Measurements from ENCODE around the gene EEF2K. TPM values are rescaled to one million over a fixed set of nuclear protein-coding genes. Genes with fewer than 3 reads are reported as not detected.

EEF2K gene
- total RNA-seq, 2 experiments from 2014 or later, result 23.9 to 28.3 TPM

- H3K4me3 Mint-ChIP-seq, result no peak overlapping the region
- H3K9me3 Mint-ChIP-seq (ENCODE audit: low read depth), result no peaks in the 10 kb centered on the region
- H3K27me3 Mint-ChIP-seq, result no peaks in the 10 kb centered on the region
- peaks cover 30% of the 10 kb centered on the region for H3K36me3 Mint-ChIP-seq (ENCODE audit: low read depth)
- ChIA-PET CTCF (no interaction called here), POLR2A (no interaction called here)
- H3K4me1 Mint-ChIP-seq, result no peaks in the 10 kb centered on the region
- DNase-seq, result no peak
- ATAC-seq, result no peak
- intact Hi-C loops (cut with DNase I, micrococcal nuclease), result loop anchor here in 1 of 2 experiments (1.0 kb wide), 1 partner anchor 8 kb away; no protein-coding TSS in a partner anchor
- H3K27ac Mint-ChIP-seq, result no peak overlapping the region
Measured at GRCh38 chr16:22278441-22279230, 72.6 kb downstream of the EEF2K start.

- Mint-ChIP-seq H3K4me1 (no peaks in the 10 kb centered on the region), H3K27ac (no peak overlapping the region), H3K27me3 (no peaks in the 10 kb centered on the region), H3K9me3 (ENCODE audit: low read depth) (no peaks in the 10 kb centered on the region), H3K4me3 (no peak overlapping the region), H3K36me3 (ENCODE audit: low read depth) (peaks cover 43% of the 10 kb centered on the region)
- intact Hi-C loops (cut with DNase I, micrococcal nuclease), result no loop called here
- ChIA-PET CTCF (interaction anchor here (1.0 kb wide), 2 partner anchors 14 kb away, joined by 3 to 4 read pairs; no protein-coding TSS in a partner anchor), POLR2A (no interaction called here)
- ATAC-seq, result no peak
- DNase-seq, result no peak
Measured at GRCh38 chr16:22282254-22282892, 76.3 kb downstream of the EEF2K start.

- no peak overlapping the region for H3K4me3 Mint-ChIP-seq
- ATAC-seq, result no peak
- no peak for DNase-seq
- CTCF ChIA-PET, result no interaction called here
- POLR2A ChIA-PET, result no interaction called here
- H3K27ac Mint-ChIP-seq, result no peak overlapping the region
- no peaks in the 10 kb centered on the region for H3K9me3 Mint-ChIP-seq (ENCODE audit: low read depth)
- H3K36me3 Mint-ChIP-seq (ENCODE audit: low read depth), result peaks cover 39% of the 10 kb centered on the region
- no peaks in the 10 kb centered on the region for H3K27me3 Mint-ChIP-seq
- no peaks in the 10 kb centered on the region for H3K4me1 Mint-ChIP-seq
- intact Hi-C loops (cut with DNase I, micrococcal nuclease), result no loop called here
Measured at GRCh38 chr16:22284637-22285036, 78.6 kb downstream of the EEF2K start.

- no peak overlapping the region for H3K27ac Mint-ChIP-seq
- H3K36me3 Mint-ChIP-seq (ENCODE audit: low read depth), result peaks cover 36% of the 10 kb centered on the region
- no peaks in the 10 kb centered on the region for H3K4me1 Mint-ChIP-seq
- DNase-seq, result no peak
- intact Hi-C loops (cut with DNase I, micrococcal nuclease), result no loop called here
- ChIA-PET CTCF (no interaction called here), POLR2A (interaction anchor here (0.6 kb wide), 1 partner anchor 1157 kb away, joined by 4 read pairs; no protein-coding TSS in a partner anchor)
- H3K9me3 Mint-ChIP-seq (ENCODE audit: low read depth), result no peaks in the 10 kb centered on the region
- ATAC-seq, result no peak
- H3K4me3 Mint-ChIP-seq, result no peak overlapping the region
- H3K27me3 Mint-ChIP-seq, result no peaks in the 10 kb centered on the region
Measured at GRCh38 chr16:22285080-22285479, 79.0 kb downstream of the EEF2K start.

- Mint-ChIP-seq H3K27ac (no peak overlapping the region), H3K4me1 (peaks cover 5% of the 10 kb centered on the region), H3K27me3 (no peaks in the 10 kb centered on the region), H3K36me3 (ENCODE audit: low read depth) (peaks cover 3% of the 10 kb centered on the region), H3K4me3 (no peak overlapping the region), H3K9me3 (ENCODE audit: low read depth) (no peaks in the 10 kb centered on the region)
- POLR2A ChIA-PET, result no interaction called here
- intact Hi-C loops (cut with DNase I, micrococcal nuclease), result loop anchor here in 1 of 2 experiments (10.0 kb wide), 1 partner anchor 786 kb away; no protein-coding TSS in a partner anchor
- no peak for DNase-seq
- CTCF ChIA-PET, result no interaction called here
- ATAC-seq, result no peak
Measured at GRCh38 chr16:22291020-22291419, 84.9 kb downstream of the EEF2K start.

- peaks cover 9% of the 10 kb centered on the region for H3K4me1 Mint-ChIP-seq
- ChIA-PET POLR2A (no interaction called here), CTCF (interaction anchor here (0.6 kb wide), 1 partner anchor 146 kb away, joined by 4 read pairs; no protein-coding TSS in a partner anchor)
- DNase-seq (no peak), ATAC-seq (no peak)
- H3K36me3 Mint-ChIP-seq (ENCODE audit: low read depth), result peaks cover under 1% of the 10 kb centered on the region
- no peaks in the 10 kb centered on the region for H3K27me3 Mint-ChIP-seq
- no peaks in the 10 kb centered on the region for H3K9me3 Mint-ChIP-seq (ENCODE audit: low read depth)
- intact Hi-C loops (cut with DNase I, micrococcal nuclease), result loop anchor here in 1 of 2 experiments (10.0 kb wide), 1 partner anchor 787 kb away; no protein-coding TSS in a partner anchor
- H3K4me3 Mint-ChIP-seq, result no peak overlapping the region
- H3K27ac Mint-ChIP-seq, result peak overlapping the region; percentile 30
Measured at GRCh38 chr16:22291860-22292318, 85.8 kb downstream of the EEF2K start.

- no peak for DNase-seq
- POLR2A ChIA-PET, result no interaction called here
Measured at GRCh38 chr16:22292320-22292719, 86.2 kb downstream of the EEF2K start.

GRCh38 chr16:22293137-22294106, 87.3 kb downstream of the EEF2K start:
- DNase-seq (no peak), ATAC-seq (no peak)
- Mint-ChIP-seq H3K4me1 (peaks cover 12% of the 10 kb centered on the region), H3K36me3 (ENCODE audit: low read depth) (peaks cover 7% of the 10 kb centered on the region), H3K4me3 (no peak overlapping the region), H3K27ac (no peak overlapping the region), H3K9me3 (ENCODE audit: low read depth) (no peaks in the 10 kb centered on the region), H3K27me3 (no peaks in the 10 kb centered on the region)
- ChIA-PET POLR2A (no interaction called here), CTCF (no interaction called here)
- intact Hi-C loops (cut with DNase I, micrococcal nuclease), result loop anchor here in 1 of 2 experiments (10.0 kb wide), 1 partner anchor 789 kb away; no protein-coding TSS in a partner anchor

More at GRCh38 chr16:22292320-22292719, 86.2 kb downstream of the EEF2K start:
- ATAC-seq, result no peak
- H3K27me3 Mint-ChIP-seq, result no peaks in the 10 kb centered on the region
- H3K27ac Mint-ChIP-seq, result no peak overlapping the region
- intact Hi-C loops (cut with DNase I, micrococcal nuclease), result loop anchor here in 1 of 2 experiments (10.0 kb wide), 1 partner anchor 788 kb away; no protein-coding TSS in a partner anchor
- H3K4me3 Mint-ChIP-seq, result no peak overlapping the region
- peaks cover 9% of the 10 kb centered on the region for H3K4me1 Mint-ChIP-seq
- CTCF ChIA-PET, result no interaction called here
- H3K9me3 Mint-ChIP-seq (ENCODE audit: low read depth), result no peaks in the 10 kb centered on the region
- peaks cover 3% of the 10 kb centered on the region for H3K36me3 Mint-ChIP-seq (ENCODE audit: low read depth)

- ATAC-seq (no peak), DNase-seq (peak; percentile 19)
- Mint-ChIP-seq H3K36me3 (ENCODE audit: low read depth) (peaks cover 30% of the 10 kb centered on the region), H3K27ac (peak overlapping the region; percentile 51), H3K4me3 (peak overlapping the region; percentile 93), H3K9me3 (ENCODE audit: low read depth) (no peaks in the 10 kb centered on the region), H3K4me1 (peaks cover 38% of the 10 kb centered on the region), H3K27me3 (no peaks in the 10 kb centered on the region)
- intact Hi-C loops (cut with DNase I, micrococcal nuclease), result loop anchor here (1.0 to 10.0 kb wide), 12 partner anchors 56 to 792 kb away; partner anchors contain the start of genes MOSMO (in 2 of the 2), PDZD9 (in 2 of the 2), CDR2 (in 1 of the 2) and EEF2K (in 1 of the 2)
- POLR2A ChIA-PET, result interaction anchor here (0.6 to 1.1 kb wide), 3 partner anchors 10 to 104 kb away, joined by 3 to 4 read pairs (median 3); partner anchors contain the start of gene EEF2K
- CTCF ChIA-PET, result interaction anchor here (0.6 to 5.7 kb wide), 12 partner anchors 10 to 344 kb away, joined by 3 to 55 read pairs (median 6); partner anchors contain the start of genes EEF2K and UQCRC2
Measured at GRCh38 chr16:22296225-22297113, 90.4 kb downstream of the EEF2K start.

Measured in activated CD4-positive, alpha-beta T cell treated with anti-CD3 and anti-CD28 coated beads for 36 hours (primary cell).